IPS-18c (cell line): ENCODE results near the gene RANGAP1.

Experiments
- H3K4me3 ChIP-seq: 2 replicates; pipeline ENCODE4 v1.7.0; 2013; ENCODE audit warnings: low read depth, mild to moderate bottlenecking, low read length, moderate library complexity; ENCODE audit not compliant: insufficient read depth
- H3K9me3 ChIP-seq: one replicate; pipeline ENCODE4 v1.6.1; 2013; ENCODE audit warnings: mild to moderate bottlenecking, low read length, moderate library complexity; ENCODE audit not compliant: control insufficient read depth, insufficient read depth

Gene RANGAP1

DNA sequence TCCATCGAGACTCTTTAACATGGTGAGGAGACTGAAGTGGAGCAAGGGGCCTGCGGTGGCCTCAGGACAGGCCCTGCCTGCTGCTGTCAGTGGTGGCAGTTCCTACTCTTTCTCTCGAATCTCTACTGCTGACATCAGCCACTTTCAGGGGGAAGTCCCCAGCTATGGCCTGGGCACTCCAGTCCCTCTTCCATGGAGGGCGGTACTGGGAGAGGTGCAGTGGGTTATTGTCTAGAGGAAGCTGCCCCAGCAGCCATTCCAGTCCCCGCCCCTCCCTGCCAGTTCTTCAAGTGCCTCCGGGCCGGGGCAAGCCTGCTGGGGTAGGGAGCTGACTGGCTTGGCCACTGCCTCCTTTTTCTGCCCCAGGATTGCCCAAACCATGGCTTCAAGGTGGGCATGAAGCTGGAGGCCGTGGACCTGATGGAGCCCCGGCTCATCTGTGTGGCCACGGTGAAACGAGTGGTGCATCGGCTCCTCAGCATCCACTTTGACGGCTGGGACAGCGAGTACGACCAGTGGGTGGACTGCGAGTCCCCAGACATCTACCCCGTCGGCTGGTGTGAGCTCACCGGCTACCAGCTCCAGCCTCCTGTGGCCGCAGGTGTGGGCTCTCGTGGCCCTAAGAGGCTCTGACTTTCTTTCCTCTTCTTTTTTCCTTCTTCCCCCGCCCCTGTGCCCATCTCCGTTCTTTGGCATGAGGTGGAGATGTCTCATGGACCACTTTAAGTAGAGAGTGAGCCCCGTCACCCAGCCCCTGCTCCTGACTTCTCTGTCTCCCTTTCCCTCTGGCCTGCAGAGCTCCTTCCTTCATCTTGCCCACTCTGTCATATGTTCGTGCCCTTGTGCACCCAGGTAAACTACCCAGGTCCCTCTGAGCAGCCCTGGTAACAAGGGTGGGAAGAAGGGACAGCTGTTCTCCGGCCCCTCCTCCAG, 59.0 kb downstream of the RANGAP1 start:
- Histone ChIP-seq H3K4me3 (no peak overlapping the region), H3K9me3 (peaks cover 2% of the 10 kb centered on the region)

- Histone ChIP-seq H3K4me3 (no peak overlapping the region), H3K9me3 (peaks cover 2% of the 10 kb centered on the region)
These were observed 62.5 kb downstream of the RANGAP1 start for GRCh38 chr22:41223535-41223934.

DNA sequence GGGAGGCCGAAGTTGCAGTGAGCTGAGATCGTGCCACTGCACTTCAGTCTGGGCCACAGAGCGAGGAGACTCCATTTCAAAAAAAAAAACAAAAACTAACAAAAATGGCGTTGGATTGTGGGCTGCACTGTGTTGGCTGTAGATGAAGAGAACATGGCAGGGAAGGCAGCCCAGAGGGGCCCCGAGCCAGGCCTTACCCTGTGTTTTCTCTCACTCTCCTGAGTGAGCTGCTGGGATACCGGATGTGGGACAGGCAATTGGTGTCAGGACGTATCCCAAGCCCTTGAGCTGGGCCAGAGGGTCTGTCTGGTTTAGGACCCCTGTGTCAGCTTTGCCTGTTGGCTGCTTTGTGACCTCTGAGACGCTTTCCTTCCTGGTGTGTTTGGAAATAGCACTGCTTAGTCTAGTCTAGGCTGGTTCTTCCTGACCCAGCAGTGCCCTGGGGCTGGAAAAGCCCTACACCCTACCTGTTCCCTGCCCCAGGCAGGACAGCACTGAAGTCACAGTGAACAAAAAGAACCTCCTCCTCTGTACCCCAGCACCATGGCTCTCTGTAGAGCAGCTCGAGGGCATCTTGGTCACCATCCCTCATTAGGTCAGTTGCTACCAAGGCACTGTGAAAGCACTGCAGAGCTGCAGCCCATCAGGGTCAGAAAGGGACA, 63.0 kb downstream of the RANGAP1 start:
- H3K9me3 ChIP-seq = peaks cover 2% of the 10 kb centered on the region
- no peak overlapping the region for H3K4me3 ChIP-seq

DNA sequence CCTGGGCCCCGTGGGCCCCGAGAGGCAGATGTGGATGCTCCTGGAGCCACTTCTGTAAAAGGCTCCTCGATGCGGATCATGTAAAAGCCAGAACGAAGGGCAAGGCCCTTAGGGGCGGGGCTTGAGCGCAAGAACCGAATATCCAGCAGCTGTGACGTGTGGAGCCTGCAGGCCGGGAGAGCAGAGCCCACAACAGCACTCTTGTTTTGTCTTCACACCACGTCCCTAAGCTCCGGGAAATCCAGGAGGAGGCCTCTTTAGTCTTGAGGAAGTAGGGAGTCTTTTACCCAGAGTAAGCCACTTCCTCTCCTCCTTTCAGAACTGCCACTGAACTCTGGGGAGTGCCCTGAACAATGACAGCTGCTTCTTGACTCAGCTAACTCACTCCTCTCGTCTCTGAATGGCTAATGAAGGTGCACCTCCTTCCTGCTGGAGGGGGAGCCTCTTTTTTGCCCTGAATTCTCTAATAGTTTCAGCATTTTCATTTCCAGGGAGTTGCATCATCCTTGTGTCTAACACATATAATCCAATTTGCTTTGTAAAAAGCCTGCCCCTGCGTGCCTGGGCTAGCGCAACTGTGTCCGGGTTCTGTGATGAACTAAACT, 68.3 kb downstream of the RANGAP1 start:
- Histone ChIP-seq H3K9me3 (no peaks in the 10 kb centered on the region), H3K4me3 (no peak overlapping the region)

- no peak overlapping the region for H3K4me3 ChIP-seq
- no peaks in the 10 kb centered on the region for H3K9me3 ChIP-seq
These were observed 69.0 kb downstream of the RANGAP1 start for GRCh38 chr22:41216984-41217383.

DNA sequence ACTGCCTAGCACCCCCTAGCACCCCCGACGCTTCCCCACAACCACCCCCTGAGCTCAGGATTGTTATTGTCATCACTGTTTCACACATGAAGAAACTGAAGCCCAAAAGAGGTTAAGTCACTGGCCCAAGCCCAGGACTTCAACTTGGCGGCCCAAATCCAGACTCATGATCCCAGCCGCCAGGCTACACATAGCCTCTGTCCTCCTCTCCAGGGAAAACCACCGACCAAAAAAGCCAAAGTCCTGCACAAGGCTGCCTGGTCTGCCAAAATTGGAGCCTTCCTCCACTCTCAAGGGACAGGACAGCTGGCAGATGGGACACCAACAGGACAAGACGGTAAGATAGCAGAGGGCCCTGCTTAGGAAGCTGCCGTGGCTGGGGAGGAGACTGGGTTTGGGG, 70.1 kb downstream of the RANGAP1 start:
- Histone ChIP-seq H3K4me3 (no peak overlapping the region), H3K9me3 (no peaks in the 10 kb centered on the region)

DNA sequence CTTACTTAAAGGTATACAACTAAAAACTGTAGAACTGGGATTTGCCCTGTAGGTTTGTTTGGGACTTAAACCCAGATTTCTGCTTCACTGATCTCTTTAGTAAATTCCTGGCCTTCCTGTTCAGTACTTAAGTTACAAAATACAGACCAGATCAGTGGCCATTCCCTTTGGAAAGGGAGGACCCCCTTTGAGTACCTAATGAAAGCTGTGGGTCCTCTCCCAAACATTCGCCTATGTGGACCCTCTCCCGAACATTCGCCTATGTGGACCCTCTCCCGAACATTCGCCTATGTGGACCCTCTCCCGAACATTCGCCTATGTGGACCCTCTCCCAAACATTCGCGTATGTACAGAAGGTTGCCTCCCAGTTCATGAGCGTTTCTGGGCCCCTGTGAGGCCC, 70.6 kb downstream of the RANGAP1 start:
- Histone ChIP-seq H3K9me3 (no peaks in the 10 kb centered on the region), H3K4me3 (no peak overlapping the region)

- Histone ChIP-seq H3K9me3 (no peaks in the 10 kb centered on the region), H3K4me3 (no peak overlapping the region)
These were observed 79.3 kb downstream of the RANGAP1 start for GRCh38 chr22:41206719-41207118.

GRCh38 chr22:41204992-41205900, 80.7 kb downstream of the RANGAP1 start, which contains the start of gene L3MBTL2:
TSS of gene L3MBTL2 (plus strand) at chr22:41205312. CDS start at chr22:41205363, 51 bp downstream.
- H3K9me3 ChIP-seq = no peaks in the 10 kb centered on the region
- H3K4me3 ChIP-seq = peak within 1 kb of the TSS; percentile 92

GRCh38 chr22:41204066-41204465, 81.9 kb downstream of the RANGAP1 start:
- H3K4me3 ChIP-seq = no peak overlapping the region
- H3K9me3 ChIP-seq = no peaks in the 10 kb centered on the region

GRCh38 chr22:41203118-41203517, 82.9 kb downstream of the RANGAP1 start:
- H3K9me3 ChIP-seq = no peaks in the 10 kb centered on the region
- no peak overlapping the region for H3K4me3 ChIP-seq

GRCh38 chr22:41201141-41201540, 84.8 kb downstream of the RANGAP1 start:
- no peak overlapping the region for H3K4me3 ChIP-seq
- H3K9me3 ChIP-seq = no peaks in the 10 kb centered on the region

DNA sequence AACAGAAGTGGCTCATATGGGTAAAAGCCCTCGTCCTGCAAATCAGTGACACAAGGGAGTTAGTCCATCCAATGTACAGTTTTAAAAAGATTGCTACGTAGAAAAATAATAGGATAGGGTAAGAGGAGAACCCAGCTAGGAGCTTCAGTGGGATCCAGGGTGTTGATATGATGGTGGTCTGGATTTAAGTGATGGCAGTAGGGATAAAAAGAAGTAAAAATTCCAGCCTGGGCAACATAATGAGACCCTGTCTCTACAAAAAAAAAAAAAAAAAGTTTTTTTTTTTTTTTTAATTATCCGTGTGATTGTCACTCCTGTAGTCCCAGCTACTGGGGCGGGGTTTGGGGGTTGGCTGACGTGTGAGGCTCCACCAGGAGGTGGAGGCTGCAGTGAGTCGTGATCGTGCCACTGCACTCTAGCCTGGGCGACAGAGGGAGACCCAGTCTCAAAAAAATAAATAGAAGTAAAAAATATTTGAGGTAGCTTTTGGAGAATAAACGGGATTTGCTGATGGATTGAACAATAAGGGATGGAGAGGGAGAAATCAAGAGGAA, 87.9 kb downstream of the RANGAP1 start:
- peak overlapping the region; percentile 63; the same call in 1 of the 2 replicates for H3K4me3 ChIP-seq
- no peaks in the 10 kb centered on the region for H3K9me3 ChIP-seq

GRCh38 chr22:41197038-41197972, 88.7 kb downstream of the RANGAP1 start:
- Histone ChIP-seq H3K9me3 (no peaks in the 10 kb centered on the region), H3K4me3 (peak overlapping the region; percentile 63)
